GM12878 (cell line): ENCODE results near the gene RASGRF1. TPM values are rescaled to one million over a fixed set of nuclear protein-coding genes. Genes with fewer than 3 reads are reported as not detected.

ENCODE experiments used
- ATAC-seq: fragments of 200-7000 bp; cut with Tn5 transposase; 3 replicates; pipeline ENCODE4 v1.9.1; 2020; ENCODE audit warnings: mild to moderate bottlenecking, moderate library complexity
- BruUV-seq: library from RNA; stranded (reverse); fragments of 400-500 nt; replicated peaks from 2 replicates; lab custom pipeline; 2021; lab: Mats Ljungman, UMichigan
- CTCF ChIA-PET: fragments of 300-600 bp; sonication (Branson Sonifier 250); formaldehyde crosslinking; extraction: SDS; loops from one replicate; lab custom pipeline; 2021; ENCODE audit warnings: inconsistent platforms; lab: Yijun Ruan, JAX
- POLR2A ChIA-PET: fragments of 350-600 bp; formaldehyde crosslinking; extraction: SDS; loops from one replicate; lab custom pipeline; 2021; ENCODE audit warnings: inconsistent platforms; lab: Charles Lee
- RAD21 ChIA-PET: fragments of 300-600 bp; sonication (Branson Sonifier 250); formaldehyde crosslinking; loops from one replicate; lab custom pipeline; 2023; ENCODE audit warnings: antibody characterized with exemption; ENCODE audit not compliant: unreplicated experiment; lab: Charles Lee
- SMC1A ChIA-PET: fragments of 300-600 bp; sonication (Branson Sonifier 250); formaldehyde crosslinking; loops from one replicate; lab custom pipeline; 2023; ENCODE audit not compliant: unreplicated experiment, uncharacterized antibody; lab: Charles Lee
- DNase-seq: peaks from one replicate; pipeline ENCODE4 v3.0.0-alpha.2; 2011; ENCODE audit warnings: low read depth, low spot score
- FAIRE-seq: peaks from 3 replicates; lab custom pipeline; 2011; peaks lifted over from hg19 to GRCh38; lab: Jason Lieb, UNC
- H2AFZ ChIP-seq: 2 replicates; pipeline ENCODE4 v1.6.0; 2011; ENCODE audit warnings: low read depth, low read length, control low read depth; ENCODE audit not compliant: control insufficient read depth
- H3K27ac ChIP-seq: 2 replicates; pipeline ENCODE4 v1.5.1; 2011; ENCODE audit warnings: control low read depth; ENCODE audit not compliant: control insufficient read depth, insufficient read depth
- H3K27me3 ChIP-seq, 2 experiments: replicated peaks in 1 of 2; 2 replicates each; pipeline versions ENCODE4 v1.6.0 to v1.6.1; 2011; ENCODE audit warnings: low read length in 1 of 2; ENCODE audit not compliant: control insufficient read depth in 2 of 2, insufficient read depth in 2 of 2
- H3K36me3 ChIP-seq, 2 experiments: 2 replicates each; pipeline ENCODE4 v1.5.1; 2011; ENCODE audit warnings: low read length in 1 of 2; ENCODE audit not compliant: control insufficient read depth in 2 of 2, insufficient read depth in 2 of 2
- H3K4me1 ChIP-seq: 2 replicates; pipeline ENCODE4 v1.6.1; 2011; ENCODE audit warnings: mild to moderate bottlenecking, low read length, moderate library complexity, mixed read lengths; ENCODE audit not compliant: control insufficient read depth, insufficient read depth
- H3K4me2 ChIP-seq: 2 replicates; pipeline ENCODE4 v1.6.0; 2011; ENCODE audit warnings: control low read depth; ENCODE audit not compliant: control insufficient read depth, insufficient read depth
- H3K4me3 ChIP-seq: fragments of 200-600 bp; sonication (generic); 2 replicates; pipeline ENCODE4 v1.5.1; 2016
- H3K79me2 ChIP-seq: 2 replicates; pipeline ENCODE4 v1.6.0; 2011; ENCODE audit warnings: low read length; ENCODE audit not compliant: control insufficient read depth, insufficient read depth
- H3K9ac ChIP-seq: 2 replicates; pipeline ENCODE4 v1.8.0; 2011; ENCODE audit warnings: low read length, control low read depth, mixed read lengths; ENCODE audit not compliant: control insufficient read depth, insufficient read depth
- H3K9me3 ChIP-seq: replicated peaks from 3 replicates; pipeline ENCODE4 v1.5.1; 2011; ENCODE audit warnings: mild to moderate bottlenecking, low read length; ENCODE audit not compliant: control insufficient read depth, insufficient read depth
- H4K20me1 ChIP-seq: 2 replicates; pipeline ENCODE4 v1.6.0; 2011; ENCODE audit not compliant: control insufficient read depth, insufficient read depth
- CEBPB ChIP-seq, 2 experiments: fragments of 150-350 bp in 1 of 2; IDR thresholded peaks; 2 replicates each; pipeline ENCODE4 v1.6.1; 2012 to 2014; ENCODE audit warnings: low read depth in 2 of 2, low read length in 2 of 2, borderline replicate concordance in 1 of 2, inconsistent platforms in 1 of 2
- CEBPZ ChIP-seq: fragments of 150-350 bp; IDR thresholded peaks from 2 replicates; pipeline ENCODE4 v1.6.1; 2016; ENCODE audit warnings: low read depth, low read length
- ESRRA ChIP-seq: IDR thresholded peaks from 2 replicates; pipeline ENCODE4 v1.6.1; 2012; ENCODE audit warnings: mild to moderate bottlenecking, low read length, improper control_type of control experiment
- MTA2 ChIP-seq: fragments of 450-650 bp; IDR thresholded peaks from 2 replicates; pipeline ENCODE4 v1.6.1; 2016; ENCODE audit warnings: low read depth, mild to moderate bottlenecking, moderate library complexity
- NKRF ChIP-seq: fragments of 450-650 bp; conservative IDR thresholded peaks from 2 replicates; pipeline ENCODE4 v1.6.1; 2017; ENCODE audit warnings: mild to moderate bottlenecking, moderate library complexity
- NR2C1 ChIP-seq: fragments of 450-650 bp; IDR thresholded peaks from 2 replicates; pipeline ENCODE4 v1.6.1; 2017; ENCODE audit warnings: antibody characterized with exemption, mild to moderate bottlenecking, moderate library complexity
- PAX8 ChIP-seq: fragments of 450-650 bp; IDR thresholded peaks from 2 replicates; pipeline ENCODE4 v1.6.1; 2017; ENCODE audit warnings: mild to moderate bottlenecking, moderate library complexity
- POU2F2 ChIP-seq: IDR thresholded peaks from 3 replicates; pipeline ENCODE4 v1.6.1; 2011; ENCODE audit warnings: low read depth, mild to moderate bottlenecking, low read length, borderline replicate concordance
- RBBP5 ChIP-seq: fragments of 200-600 bp; sonication (generic); conservative IDR thresholded peaks from 2 replicates; pipeline ENCODE4 v1.6.1; 2016
- RELA ChIP-seq: fragments of 450-650 bp; IDR thresholded peaks from 2 replicates; pipeline ENCODE4 v1.8.0; 2014; ENCODE audit warnings: borderline replicate concordance; ENCODE audit not compliant: partially characterized antibody
- STAT1 ChIP-seq: fragments of 450-650 bp; conservative IDR thresholded peaks from 2 replicates; pipeline ENCODE4 v1.6.1; 2014; ENCODE audit warnings: antibody characterized with exemption, mild to moderate bottlenecking
- STAT3 ChIP-seq: IDR thresholded peaks from 2 replicates; pipeline ENCODE4 v1.6.1; 2011; ENCODE audit warnings: low read depth, low read length, improper control_type of control experiment
- ZNF24 ChIP-seq: fragments of 450-650 bp; IDR thresholded peaks from 2 replicates; pipeline ENCODE4 v1.6.1; 2017; ENCODE audit warnings: antibody characterized with exemption, mild to moderate bottlenecking
- ZZZ3 ChIP-seq: IDR thresholded peaks from 2 replicates; pipeline ENCODE4 v1.6.1; 2011; ENCODE audit warnings: low read depth; ENCODE audit not compliant: control insufficient read depth, insufficient read length
- WGBS: methylation state at CpG from one replicate; pipeline ENCODE4 v1.1.6; 2016; ENCODE audit warnings: low lambda C conversion rate; ENCODE audit not compliant: insufficient replicate concordance, insufficient coverage; ENCODE audit errors: missing lambda C conversion rate; 5-methylcytosine and 5-hydroxymethylcytosine counted together
- in situ Hi-C: fragments of 300-500 bp; cut with MboI; formaldehyde crosslinking; loops from 9 replicates; pipeline ENCODE4 v1.14.3; 2018; ENCODE audit warnings: mixed read lengths
- intact Hi-C: fragments of 100-400 bp; cut with micrococcal nuclease; formaldehyde crosslinking; loops from one replicate; pipeline ENCODE4 v1.14.2; 2022; ENCODE audit not compliant: unreplicated experiment
- polyA plus RNA-seq, 11 experiments: library from polyadenylated mRNA; depleted of rRNA in 4 of 11; unstranded in 6 of 11; stranded (reverse) in 5 of 11; fragments of >200 nt; fragmentation: Nextera tagmentation in 4 of 11; fragmentation: Illumina TruSeq in 1 of 11; extraction: Ambion mirVana in 4 of 11; extraction: Trizol in 1 of 11; gene quantifications; 1 replicate in 1 of 11; 2 replicates in 10 of 11; pipeline versions ENCODE4 v1.2.1 to v1.2.3, GENCODE V29; 2011 to 2016; ENCODE audit warnings: inconsistent platforms in 2 of 11, missing spikeins in 2 of 11, low read depth in 1 of 11
- total RNA-seq, 4 experiments: library from RNA; depleted of rRNA in 3 of 4; stranded (reverse); fragments of >200 nt in 3 of 4; fragmentation: Illumina TruSeq in 1 of 4; extraction: Trizol in 1 of 4; gene quantifications; 2 replicates each; pipeline versions ENCODE4 v1.2.1 to v1.2.3, GENCODE V29; 2013 to 2021

The RASGRF1 gene
- total and polyA plus RNA-seq, 10 of the 15 experiments (the other 5 are each of a cell fraction or from before 2014, with no cell fraction given): 0.20 to 1.9 (median 0.86) TPM

GRCh38 chr15:79084308-79084968, 6.1 kb downstream of the RASGRF1 start:
- no peak for FAIRE-seq

GRCh38 chr15:79083154-79083553, 7.4 kb downstream of the RASGRF1 start:
- WGBS: 29% methylated on average over 14 of the region's 14 CpGs
- Histone ChIP-seq H3K27me3 (peaks cover 0 to 1% of the 10 kb centered on the region in 2 experiments; a peak in 3 of 4 replicates), H3K27ac (no peak overlapping the region), H3K9ac (no peak overlapping the region), H3K79me2 (no peaks in the 10 kb centered on the region), H3K4me3 (no peak overlapping the region), H3K36me3 (no peaks in the 10 kb centered on the region), H3K4me1 (peaks cover 4% of the 10 kb centered on the region; the same call in 1 of the 2 replicates), H4K20me1 (no peaks in the 10 kb centered on the region), H3K4me2 (no peak overlapping the region), H3K9me3 (no peaks in the 10 kb centered on the region; the same call in 1 of the 3 replicates), H2AFZ (no peak overlapping the region)
- CTCF ChIA-PET: no interaction called here
- ATAC-seq (no peak), DNase-seq (no peak), FAIRE-seq (no peak)
- intact Hi-C loops (no loop called here), in situ Hi-C loops (no loop called here)
- SMC1A ChIA-PET: interaction anchor here (1.2 kb wide), 1 partner anchor 43 kb away, joined by 3 read pairs; no protein-coding TSS in a partner anchor
- POLR2A ChIA-PET: no interaction called here
- RAD21 ChIA-PET: no interaction called here
- BruUV-seq: no TSS peak
- no peak for TF ChIP-seq PAX8
- TF ChIP-seq MTA2: no peak
- TF ChIP-seq CEBPB (IDR thresholded peaks at IDR 0.05; ENCODE audit: borderline replicate concordance in 1 of 2, low read depth in 2 of 2, low read length in 2 of 2): no peak
- no peak for TF ChIP-seq NKRF
- no peak for TF ChIP-seq STAT1
- TF ChIP-seq RBBP5: no peak
- TF ChIP-seq POU2F2: no peak
- no peak for TF ChIP-seq CEBPZ
- no peak for TF ChIP-seq ESRRA
- no peak for TF ChIP-seq RELA
- TF ChIP-seq ZNF24: no peak

More at GRCh38 chr15:79084308-79084968, 6.1 kb downstream of the RASGRF1 start:
- CTCF ChIA-PET: no interaction called here
- Histone ChIP-seq H2AFZ (no peak overlapping the region), H3K9me3 (no peaks in the 10 kb centered on the region; the same call in 1 of the 3 replicates), H3K4me1 (no peaks in the 10 kb centered on the region), H3K27ac (no peak overlapping the region), H3K27me3 (peaks cover 3 to 5% of the 10 kb centered on the region in 2 experiments), H3K36me3 (no peaks in the 10 kb centered on the region), H3K4me3 (no peak overlapping the region), H3K4me2 (no peak overlapping the region), H4K20me1 (no peaks in the 10 kb centered on the region), H3K79me2 (no peaks in the 10 kb centered on the region), H3K9ac (no peak overlapping the region)
- TF ChIP-seq NR2C1 (no peak), ZNF24 (no peak), STAT3 (no peak), ZZZ3 (no peak)
- no peak for DNase-seq
- in situ Hi-C loops: no loop called here
- no TSS peak for BruUV-seq
- ATAC-seq: no peak
- SMC1A ChIA-PET: no interaction called here
- POLR2A ChIA-PET: no interaction called here
- intact Hi-C loops: no loop called here
- RAD21 ChIA-PET: no interaction called here
- WGBS: 33% methylated on average over 14 of the region's 14 CpGs
